GM18867 (cell line): ENCODE measurements around the gene ANKRD50.

ENCODE experiments used
- ATAC-seq: cut with Tn5 transposase; IDR thresholded peaks from one replicate; pipeline ENCODE4 v1.9.1; 2021; ENCODE audit warnings: mild to moderate bottlenecking, moderate library complexity; ENCODE audit not compliant: unreplicated experiment

The ANKRD50 gene

GRCh38 chr4:124640022-124640730, 72.4 kb downstream of the ANKRD50 start:
- ATAC-seq, result no peak

- ATAC-seq, result no peak
These were observed 75.2 kb downstream of the ANKRD50 start for GRCh38 chr4:124637321-124637720.

- no peak for ATAC-seq
These were observed 75.7 kb downstream of the ANKRD50 start for GRCh38 chr4:124636788-124637187.

- no peak for ATAC-seq
These were observed 77.2 kb downstream of the ANKRD50 start for GRCh38 chr4:124635331-124635730.

- ATAC-seq, result no peak
These were observed 79.1 kb downstream of the ANKRD50 start for GRCh38 chr4:124633285-124633941.

- no peak for ATAC-seq
These were observed 80.1 kb downstream of the ANKRD50 start for GRCh38 chr4:124632439-124632838.

- peak; percentile 95 for ATAC-seq
These were observed 80.8 kb downstream of the ANKRD50 start for GRCh38 chr4:124631760-124632159.

GRCh38 chr4:124629681-124630080, 82.9 kb downstream of the ANKRD50 start:
- ATAC-seq, result no peak
